GM12878 (cell line): ENCODE data around the gene PRKCE. TPM values are rescaled to one million over a fixed set of nuclear protein-coding genes. Genes with fewer than 3 reads are reported as not detected.

Source experiments
- ATF7 ChIP-seq: fragments of 450-650 bp; IDR thresholded peaks from 2 replicates; pipeline ENCODE4 v1.6.1; 2016; ENCODE audit warnings: low read depth, mild to moderate bottlenecking
- BMI1 ChIP-seq: fragments of 450-650 bp; IDR thresholded peaks from 2 replicates; pipeline ENCODE4 v1.6.1; 2016; ENCODE audit warnings: mild to moderate bottlenecking, moderate library complexity, borderline replicate concordance
- CHD2 ChIP-seq: IDR thresholded peaks from 2 replicates; pipeline ENCODE4 v1.6.1; 2011; ENCODE audit warnings: low read depth, low read length, improper control_type of control experiment, borderline replicate concordance
- FOS ChIP-seq: IDR thresholded peaks from 3 replicates; pipeline ENCODE4 v1.6.1; 2011; ENCODE audit warnings: borderline replicate concordance; ENCODE audit not compliant: insufficient read length; ENCODE audit errors: extremely low read depth
- KDM1A ChIP-seq: fragments of 200-600 bp; sonication (generic); IDR thresholded peaks from 2 replicates; pipeline ENCODE4 v1.6.1; 2016; ENCODE audit warnings: borderline replicate concordance
- MXI1 ChIP-seq: fragments of 150-350 bp; IDR thresholded peaks from 2 replicates; pipeline ENCODE4 v1.6.1; 2011; ENCODE audit warnings: low read depth, mild to moderate bottlenecking, inconsistent platforms, low read length, improper control_type of control experiment
- MYB ChIP-seq: fragments of 150-350 bp; IDR thresholded peaks from 2 replicates; pipeline ENCODE4 v1.6.1; 2014; ENCODE audit warnings: mild to moderate bottlenecking, low read depth, low read length, borderline replicate concordance
- MYC ChIP-seq: IDR thresholded peaks from 2 replicates; pipeline ENCODE4 v1.6.1; 2011; ENCODE audit warnings: mild to moderate bottlenecking, low read length, moderate library complexity, inconsistent platforms; ENCODE audit not compliant: insufficient read depth, insufficient replicate concordance, insufficient read length, severe bottlenecking
- NBN ChIP-seq: fragments of 450-650 bp; IDR thresholded peaks from 2 replicates; pipeline ENCODE4 v1.6.1; 2016
- NR2F1 ChIP-seq: fragments of 450-650 bp; conservative IDR thresholded peaks from 2 replicates; pipeline ENCODE4 v1.6.1; 2017; ENCODE audit warnings: mild to moderate bottlenecking
- POLR2AphosphoS2 ChIP-seq: IDR thresholded peaks from 2 replicates; pipeline ENCODE4 v1.6.1; 2011; ENCODE audit warnings: low read depth, mild to moderate bottlenecking, low read length, improper control_type of control experiment, moderate library complexity
- POLR2AphosphoS5 ChIP-seq: IDR thresholded peaks from 2 replicates; pipeline ENCODE4 v1.6.1; 2011; ENCODE audit warnings: mild to moderate bottlenecking, low read length, inconsistent platforms
- RAD51 ChIP-seq: fragments of 450-650 bp; IDR thresholded peaks from 2 replicates; pipeline ENCODE4 v1.6.1; 2016; ENCODE audit warnings: moderate library complexity, mild to moderate bottlenecking, inconsistent platforms
- RB1 ChIP-seq: fragments of 450-650 bp; formaldehyde crosslinking; IDR thresholded peaks from 2 replicates; pipeline ENCODE4 v1.6.1; 2017; ENCODE audit warnings: mild to moderate bottlenecking, borderline replicate concordance
- SMARCA5 ChIP-seq: fragments of 450-650 bp; IDR thresholded peaks from 2 replicates; pipeline ENCODE4 v1.6.1; 2017; ENCODE audit warnings: mild to moderate bottlenecking
- TARDBP ChIP-seq: IDR thresholded peaks from 2 replicates; pipeline ENCODE4 v1.6.1; 2016; ENCODE audit warnings: borderline replicate concordance
- ZNF24 ChIP-seq: fragments of 450-650 bp; IDR thresholded peaks from 2 replicates; pipeline ENCODE4 v1.6.1; 2017; ENCODE audit warnings: antibody characterized with exemption, mild to moderate bottlenecking
- ZSCAN29 ChIP-seq: fragments of 450-650 bp; IDR thresholded peaks from 2 replicates; pipeline ENCODE4 v1.6.1; 2017; ENCODE audit warnings: mild to moderate bottlenecking, moderate library complexity
- polyA plus RNA-seq, 11 experiments: library from polyadenylated mRNA; depleted of rRNA in 4 of 11; unstranded in 6 of 11; stranded (reverse) in 5 of 11; fragments of >200 nt; fragmentation: Nextera tagmentation in 4 of 11; fragmentation: Illumina TruSeq in 1 of 11; extraction: Ambion mirVana in 4 of 11; extraction: Trizol in 1 of 11; gene quantifications; 1 replicate in 1 of 11; 2 replicates in 10 of 11; pipeline versions ENCODE4 v1.2.1 to v1.2.3, GENCODE V29; 2011 to 2016; ENCODE audit warnings: inconsistent platforms in 2 of 11, missing spikeins in 2 of 11, low read depth in 1 of 11
- total RNA-seq, 4 experiments: library from RNA; depleted of rRNA in 3 of 4; stranded (reverse); fragments of >200 nt in 3 of 4; fragmentation: Illumina TruSeq in 1 of 4; extraction: Trizol in 1 of 4; gene quantifications; 2 replicates each; pipeline versions ENCODE4 v1.2.1 to v1.2.3, GENCODE V29; 2013 to 2021
- TF ChIP-seq, protein P1 (sequence below): fragments of 450-650 bp; IDR thresholded peaks from 2 replicates; pipeline ENCODE4 v1.6.1; 2017; ENCODE audit warnings: mild to moderate bottlenecking
- TF ChIP-seq, protein P2 (sequence below): fragments of 450-650 bp; IDR thresholded peaks from 2 replicates; pipeline ENCODE4 v1.6.1; 2018; ENCODE audit warnings: borderline replicate concordance, mild to moderate bottlenecking; ENCODE audit not compliant: partially characterized antibody
- TF ChIP-seq, protein P3 (sequence below): fragments of 450-650 bp; IDR thresholded peaks from 2 replicates; pipeline ENCODE4 v1.6.1; 2016; ENCODE audit warnings: mild to moderate bottlenecking, moderate library complexity, borderline replicate concordance
- TF ChIP-seq, protein P4 (sequence below): fragments of 450-650 bp; IDR thresholded peaks from 2 replicates; pipeline ENCODE4 v1.6.1; 2016; ENCODE audit warnings: mild to moderate bottlenecking

The PRKCE gene
- total and polyA plus RNA-seq, 10 of the 15 experiments (the other 5 are each of a cell fraction or from before 2014, with no cell fraction given): 2.6 to 28.2 (median 11.3) TPM

DNA sequence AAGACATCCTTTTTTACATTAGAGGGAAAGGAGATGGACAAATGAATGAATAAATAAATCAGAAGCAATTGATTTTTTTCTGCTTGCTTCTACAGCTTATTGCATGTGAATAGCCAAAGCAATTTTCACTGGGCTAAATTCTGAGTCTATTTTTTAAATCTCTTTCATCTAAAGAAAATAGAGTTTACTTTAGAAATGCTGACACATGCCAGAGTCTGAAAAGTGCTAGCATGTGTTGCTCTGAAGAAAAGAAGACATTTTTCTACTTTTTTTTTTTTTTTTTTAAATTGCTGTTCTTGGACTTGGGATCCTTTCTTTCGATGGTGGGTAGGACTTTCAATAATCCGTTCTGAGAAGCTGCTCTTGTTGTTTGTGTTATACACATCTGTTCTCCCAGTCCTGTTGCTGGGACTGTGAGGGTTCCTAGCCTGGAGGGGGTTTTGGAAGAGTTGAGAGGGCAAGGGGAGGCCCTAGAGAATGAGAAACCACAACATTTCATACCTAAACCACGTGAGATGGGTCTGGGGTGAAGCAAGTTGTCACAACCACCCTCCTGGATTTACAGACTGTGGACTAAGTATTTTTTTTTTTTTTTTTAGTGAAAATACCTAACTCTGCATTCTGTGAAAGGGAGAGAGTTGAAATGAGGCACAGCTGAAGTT, 193.5 kb downstream of the PRKCE start (continued):
- TF ChIP-seq MXI1 (no peak), KDM1A (no peak), CHD2 (no peak), SMARCA5 (no peak), RAD51 (peak; percentile 28; the same call in 1 of the 2 replicates), TARDBP (no peak), POLR2AphosphoS2 (no peak), BMI1 (no peak), RB1 (no peak), MYB (no peak), ZSCAN29 (no peak), FOS (no peak), NR2F1 (peak; percentile 60), ZNF24 (no peak), NBN (peak; percentile 48; the same call in 1 of the 2 replicates), POLR2AphosphoS5 (no peak), MYC (no peak), ATF7 (no peak)
- TF ChIP-seq, protein P1, sequence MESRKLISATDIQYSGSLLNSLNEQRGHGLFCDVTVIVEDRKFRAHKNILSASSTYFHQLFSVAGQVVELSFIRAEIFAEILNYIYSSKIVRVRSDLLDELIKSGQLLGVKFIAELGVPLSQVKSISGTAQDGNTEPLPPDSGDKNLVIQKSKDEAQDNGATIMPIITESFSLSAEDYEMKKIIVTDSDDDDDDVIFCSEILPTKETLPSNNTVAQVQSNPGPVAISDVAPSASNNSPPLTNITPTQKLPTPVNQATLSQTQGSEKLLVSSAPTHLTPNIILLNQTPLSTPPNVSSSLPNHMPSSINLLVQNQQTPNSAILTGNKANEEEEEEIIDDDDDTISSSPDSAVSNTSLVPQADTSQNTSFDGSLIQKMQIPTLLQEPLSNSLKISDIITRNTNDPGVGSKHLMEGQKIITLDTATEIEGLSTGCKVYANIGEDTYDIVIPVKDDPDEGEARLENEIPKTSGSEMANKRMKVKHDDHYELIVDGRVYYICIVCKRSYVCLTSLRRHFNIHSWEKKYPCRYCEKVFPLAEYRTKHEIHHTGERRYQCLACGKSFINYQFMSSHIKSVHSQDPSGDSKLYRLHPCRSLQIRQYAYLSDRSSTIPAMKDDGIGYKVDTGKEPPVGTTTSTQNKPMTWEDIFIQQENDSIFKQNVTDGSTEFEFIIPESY: no peak
- TF ChIP-seq, protein P2, sequence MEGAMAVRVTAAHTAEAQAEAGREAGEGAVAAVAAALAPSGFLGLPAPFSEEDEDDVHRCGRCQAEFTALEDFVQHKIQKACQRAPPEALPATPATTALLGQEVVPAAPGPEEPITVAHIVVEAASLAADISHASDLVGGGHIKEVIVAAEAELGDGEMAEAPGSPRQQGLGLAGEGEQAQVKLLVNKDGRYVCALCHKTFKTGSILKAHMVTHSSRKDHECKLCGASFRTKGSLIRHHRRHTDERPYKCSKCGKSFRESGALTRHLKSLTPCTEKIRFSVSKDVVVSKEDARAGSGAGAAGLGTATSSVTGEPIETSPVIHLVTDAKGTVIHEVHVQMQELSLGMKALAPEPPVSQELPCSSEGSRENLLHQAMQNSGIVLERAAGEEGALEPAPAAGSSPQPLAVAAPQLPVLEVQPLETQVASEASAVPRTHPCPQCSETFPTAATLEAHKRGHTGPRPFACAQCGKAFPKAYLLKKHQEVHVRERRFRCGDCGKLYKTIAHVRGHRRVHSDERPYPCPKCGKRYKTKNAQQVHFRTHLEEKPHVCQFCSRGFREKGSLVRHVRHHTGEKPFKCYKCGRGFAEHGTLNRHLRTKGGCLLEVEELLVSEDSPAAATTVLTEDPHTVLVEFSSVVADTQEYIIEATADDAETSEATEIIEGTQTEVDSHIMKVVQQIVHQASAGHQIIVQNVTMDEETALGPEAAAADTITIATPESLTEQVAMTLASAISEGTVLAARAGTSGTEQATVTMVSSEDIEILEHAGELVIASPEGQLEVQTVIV: no peak
- TF ChIP-seq, protein P3, sequence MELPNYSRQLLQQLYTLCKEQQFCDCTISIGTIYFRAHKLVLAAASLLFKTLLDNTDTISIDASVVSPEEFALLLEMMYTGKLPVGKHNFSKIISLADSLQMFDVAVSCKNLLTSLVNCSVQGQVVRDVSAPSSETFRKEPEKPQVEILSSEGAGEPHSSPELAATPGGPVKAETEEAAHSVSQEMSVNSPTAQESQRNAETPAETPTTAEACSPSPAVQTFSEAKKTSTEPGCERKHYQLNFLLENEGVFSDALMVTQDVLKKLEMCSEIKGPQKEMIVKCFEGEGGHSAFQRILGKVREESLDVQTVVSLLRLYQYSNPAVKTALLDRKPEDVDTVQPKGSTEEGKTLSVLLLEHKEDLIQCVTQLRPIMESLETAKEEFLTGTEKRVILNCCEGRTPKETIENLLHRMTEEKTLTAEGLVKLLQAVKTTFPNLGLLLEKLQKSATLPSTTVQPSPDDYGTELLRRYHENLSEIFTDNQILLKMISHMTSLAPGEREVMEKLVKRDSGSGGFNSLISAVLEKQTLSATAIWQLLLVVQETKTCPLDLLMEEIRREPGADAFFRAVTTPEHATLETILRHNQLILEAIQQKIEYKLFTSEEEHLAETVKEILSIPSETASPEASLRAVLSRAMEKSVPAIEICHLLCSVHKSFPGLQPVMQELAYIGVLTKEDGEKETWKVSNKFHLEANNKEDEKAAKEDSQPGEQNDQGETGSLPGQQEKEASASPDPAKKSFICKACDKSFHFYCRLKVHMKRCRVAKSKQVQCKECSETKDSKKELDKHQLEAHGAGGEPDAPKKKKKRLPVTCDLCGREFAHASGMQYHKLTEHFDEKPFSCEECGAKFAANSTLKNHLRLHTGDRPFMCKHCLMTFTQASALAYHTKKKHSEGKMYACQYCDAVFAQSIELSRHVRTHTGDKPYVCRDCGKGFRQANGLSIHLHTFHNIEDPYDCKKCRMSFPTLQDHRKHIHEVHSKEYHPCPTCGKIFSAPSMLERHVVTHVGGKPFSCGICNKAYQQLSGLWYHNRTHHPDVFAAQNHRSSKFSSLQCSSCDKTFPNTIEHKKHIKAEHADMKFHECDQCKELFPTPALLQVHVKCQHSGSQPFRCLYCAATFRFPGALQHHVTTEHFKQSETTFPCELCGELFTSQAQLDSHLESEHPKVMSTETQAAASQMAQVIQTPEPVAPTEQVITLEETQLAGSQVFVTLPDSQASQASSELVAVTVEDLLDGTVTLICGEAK: no peak
- TF ChIP-seq, protein P4, sequence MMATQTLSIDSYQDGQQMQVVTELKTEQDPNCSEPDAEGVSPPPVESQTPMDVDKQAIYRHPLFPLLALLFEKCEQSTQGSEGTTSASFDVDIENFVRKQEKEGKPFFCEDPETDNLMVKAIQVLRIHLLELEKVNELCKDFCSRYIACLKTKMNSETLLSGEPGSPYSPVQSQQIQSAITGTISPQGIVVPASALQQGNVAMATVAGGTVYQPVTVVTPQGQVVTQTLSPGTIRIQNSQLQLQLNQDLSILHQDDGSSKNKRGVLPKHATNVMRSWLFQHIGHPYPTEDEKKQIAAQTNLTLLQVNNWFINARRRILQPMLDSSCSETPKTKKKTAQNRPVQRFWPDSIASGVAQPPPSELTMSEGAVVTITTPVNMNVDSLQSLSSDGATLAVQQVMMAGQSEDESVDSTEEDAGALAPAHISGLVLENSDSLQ: no peak
